Mesenteric fat pad (tissue), 1 donor: ENCODE data around the gene SLC38A9. TPM values are rescaled to one million over a fixed set of nuclear protein-coding genes. Genes with fewer than 3 reads are reported as not detected.
"Not testable (repeated sequence)": the region's sequence is repeated elsewhere in the genome, so short reads cannot be mapped to it uniquely, and the experiment has no call there.

Experiments
- DNase-seq: peaks from one replicate; pipeline ENCODE4 v3.0.0-alpha.2; 2020; ENCODE audit warnings: low spot score
- long read RNA-seq: library from polyadenylated mRNA; unstranded; transcript quantifications from one replicate; pipeline ENCODE4 v2.0.0, GENCODE V29; 2020
- total RNA-seq: library from RNA; stranded (reverse); fragmentation: NEBNext Ultra II Directional; extraction: Animal tissue kit (Norgen Biotek cat#: 25700); gene quantifications from one replicate; pipeline ENCODE4 v1.2.1, GENCODE V29; 2021
- donor health status: DM: yes; HTN: yes; CAD: no.

Gene SLC38A9
- total RNA-seq, result 17.6 TPM
- long read RNA-seq, partial matches to known transcripts, result 6 of 19 reads
- long read RNA-seq, other reads (novel, unspliced or antisense), result 8 of 19 reads

- peak; percentile 98 for DNase-seq
These were observed at the start of gene SLC38A9 for GRCh38 chr5:55712023-55712859. TSS of gene SLC38A9 (minus strand) at chr5:55712324. CDS start at chr5:55697958, 14,366 bp downstream.

GRCh38 chr5:55761721-55762120 lies 49.6 kb upstream of the SLC38A9 start:
- DNase-seq, result not testable (repeated sequence)

GRCh38 chr5:55758714-55759113 lies 46.6 kb upstream of the SLC38A9 start:
- DNase-seq, result no peak

GRCh38 chr5:55758231-55758630 lies 46.1 kb upstream of the SLC38A9 start:
- no peak for DNase-seq

- DNase-seq, result no peak
These were observed 38.4 kb upstream of the SLC38A9 start for GRCh38 chr5:55750499-55750898.

GRCh38 chr5:55750063-55750462 lies 37.9 kb upstream of the SLC38A9 start:
- no peak for DNase-seq

GRCh38 chr5:55749387-55749786 lies 37.3 kb upstream of the SLC38A9 start:
- no peak for DNase-seq

GRCh38 chr5:55747778-55748318 lies 35.7 kb upstream of the SLC38A9 start:
- no peak for DNase-seq

GRCh38 chr5:55742778-55743177 lies 30.7 kb upstream of the SLC38A9 start:
- no peak for DNase-seq

GRCh38 chr5:55737793-55738192 lies 25.7 kb upstream of the SLC38A9 start, which contains the start of gene DDX4:
TSS of gene DDX4 (plus strand) at chr5:55738061. CDS start at chr5:55738964, 903 bp downstream.
- DNase-seq, result no peak

GRCh38 chr5:55734658-55735057 lies 22.5 kb upstream of the SLC38A9 start:
- no peak for DNase-seq

GRCh38 chr5:55732585-55732984 lies 20.5 kb upstream of the SLC38A9 start:
- DNase-seq, result no peak

- no peak for DNase-seq
These were observed 19.7 kb upstream of the SLC38A9 start for GRCh38 chr5:55731848-55732247.

- DNase-seq, result no peak
These were observed 12.2 kb upstream of the SLC38A9 start for GRCh38 chr5:55724281-55724680.

- no peak for DNase-seq
These were observed 8.1 kb upstream of the SLC38A9 start for GRCh38 chr5:55720188-55720703.

GRCh38 chr5:55719026-55719425 lies 6.9 kb upstream of the SLC38A9 start:
- DNase-seq, result not testable (repeated sequence)

GRCh38 chr5:55715519-55716078 lies 3.5 kb upstream of the SLC38A9 start:
- no peak for DNase-seq

- no peak for DNase-seq
These were observed 2.6 kb upstream of the SLC38A9 start for GRCh38 chr5:55714749-55715148.

- DNase-seq, result no peak
These were observed 2.2 kb upstream of the SLC38A9 start for GRCh38 chr5:55714339-55714738.

GRCh38 chr5:55713871-55714270 lies 1.7 kb upstream of the SLC38A9 start:
- no peak for DNase-seq

- no peak for DNase-seq
These were observed 559 bp downstream of the SLC38A9 start for GRCh38 chr5:55711507-55712022.

GRCh38 chr5:55708732-55709131 lies 3.4 kb downstream of the SLC38A9 start:
- DNase-seq, result no peak
